ENCODE data around the gene LRRC7. TPM values are rescaled to one million over a fixed set of nuclear protein-coding genes. Genes with fewer than 3 reads are reported as not detected.
"Not testable (repeated sequence)": the region's sequence is repeated elsewhere in the genome, so short reads cannot be mapped to it uniquely, and the experiment has no call there.

The LRRC7 gene
- total RNA-seq, 1 experiment from 2014 or later, result not detected

DNA sequence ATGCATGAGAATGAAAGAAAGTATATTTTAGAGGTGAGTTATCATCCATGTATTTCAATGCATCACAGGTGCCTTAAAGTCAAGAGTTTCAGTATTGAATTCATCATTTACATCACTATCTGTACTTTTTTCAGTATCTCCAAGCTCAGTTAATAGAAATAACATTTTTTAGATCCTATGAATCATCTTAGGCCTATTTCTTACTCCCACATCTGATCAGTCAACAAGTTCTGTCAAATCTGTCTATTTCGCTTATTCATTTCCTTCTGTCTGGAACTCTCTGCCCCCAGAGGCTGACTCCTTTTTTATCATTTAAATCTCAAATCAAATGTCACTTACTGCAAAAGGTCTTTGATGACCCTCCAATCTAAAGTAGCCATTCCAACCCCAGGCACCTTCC is 295.2 kb downstream of the LRRC7 start:
- peak; percentile 3 for DNase-seq (ENCODE audit: low read depth)

- DNase-seq (ENCODE audit: low read depth), result no peak
Measured at GRCh38 chr1:69863704-69864103, 296.0 kb downstream of the LRRC7 start.

DNA sequence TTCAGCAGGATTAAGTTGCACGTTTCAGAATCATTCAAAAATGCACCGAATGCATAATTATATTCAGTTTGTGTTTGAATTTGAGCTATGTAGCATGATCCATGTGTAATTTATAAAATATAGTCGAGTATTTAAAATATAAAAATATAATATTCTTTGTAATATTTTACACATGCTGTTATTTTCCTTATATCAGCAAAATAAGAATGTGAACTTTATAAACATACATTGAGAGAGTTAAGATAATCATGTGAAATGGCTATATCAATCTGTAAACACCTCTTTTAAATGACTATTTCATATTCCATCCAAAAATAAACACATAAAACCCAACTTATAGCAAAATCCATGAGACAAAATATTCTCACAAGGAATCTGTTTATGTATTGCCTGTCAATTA is 303.7 kb downstream of the LRRC7 start:
- no peak for DNase-seq (ENCODE audit: low read depth)

DNA sequence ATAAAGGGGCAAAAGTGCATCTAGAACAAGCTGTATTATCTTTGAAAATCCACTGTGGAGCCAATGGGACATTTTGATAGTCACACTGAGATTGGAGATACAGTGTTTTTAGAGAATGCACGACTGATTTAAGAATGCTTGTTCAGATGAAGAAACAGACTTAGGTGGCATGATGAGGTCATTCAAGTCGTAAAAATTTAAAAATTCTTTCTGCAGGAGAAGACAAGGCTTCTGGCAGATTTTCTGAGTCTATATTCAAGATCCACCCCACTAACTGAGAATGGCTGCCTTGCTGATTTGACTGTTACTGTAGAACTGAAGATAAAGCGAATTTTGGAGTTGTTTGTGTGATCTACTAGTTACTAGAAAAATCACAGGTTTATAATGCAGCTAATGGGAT is 310.6 kb downstream of the LRRC7 start:
- DNase-seq (ENCODE audit: low read depth), result no peak

GRCh38 chr1:69888016-69888415 is 320.3 kb downstream of the LRRC7 start:
- not testable (repeated sequence) for DNase-seq (ENCODE audit: low read depth)

DNA sequence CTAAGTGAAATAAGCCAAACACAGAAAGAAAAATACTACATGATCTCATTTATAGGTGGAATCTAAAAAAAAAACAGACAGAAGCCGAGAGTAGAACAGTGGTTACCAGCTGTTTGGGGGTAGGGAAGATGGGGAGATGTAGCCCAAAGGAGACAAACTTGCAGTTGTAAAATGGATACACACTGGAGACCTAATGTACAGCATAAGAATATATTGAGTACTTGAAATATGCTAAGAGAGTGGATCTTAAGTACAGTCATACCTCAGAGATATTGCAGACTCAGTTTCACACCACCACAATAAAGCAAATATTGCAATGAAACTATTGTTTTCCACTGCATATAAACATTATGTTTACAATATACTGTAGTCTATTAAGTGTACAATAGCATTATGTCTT is 320.9 kb downstream of the LRRC7 start:
- DNase-seq (ENCODE audit: low read depth), result no peak

DNA sequence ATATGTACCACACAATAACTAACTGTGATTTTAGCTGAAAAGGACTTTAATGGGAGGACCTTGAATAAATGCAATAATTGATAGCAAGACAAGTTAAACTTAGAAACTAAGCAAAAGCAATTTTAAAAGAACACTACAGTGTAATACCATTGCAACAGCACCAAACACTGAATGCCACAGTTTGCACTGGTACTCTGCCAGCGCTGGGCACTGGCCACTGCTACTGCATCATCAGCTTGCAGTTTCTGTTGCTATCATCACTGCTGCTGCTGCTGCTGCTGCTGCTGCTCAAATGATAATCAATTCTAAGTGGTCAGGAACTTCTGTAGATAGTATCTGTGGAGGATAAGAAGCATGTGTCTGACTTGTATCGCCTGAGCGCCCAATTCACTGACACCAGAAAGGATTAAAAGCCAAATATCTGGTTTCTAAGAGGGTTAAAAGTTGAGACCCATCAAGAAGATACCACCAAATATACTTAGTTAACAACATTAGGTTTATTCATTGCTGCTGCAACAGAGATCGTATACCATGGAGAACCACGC is 330.8 kb downstream of the LRRC7 start:
- DNase-seq (ENCODE audit: low read depth), result no peak

DNA sequence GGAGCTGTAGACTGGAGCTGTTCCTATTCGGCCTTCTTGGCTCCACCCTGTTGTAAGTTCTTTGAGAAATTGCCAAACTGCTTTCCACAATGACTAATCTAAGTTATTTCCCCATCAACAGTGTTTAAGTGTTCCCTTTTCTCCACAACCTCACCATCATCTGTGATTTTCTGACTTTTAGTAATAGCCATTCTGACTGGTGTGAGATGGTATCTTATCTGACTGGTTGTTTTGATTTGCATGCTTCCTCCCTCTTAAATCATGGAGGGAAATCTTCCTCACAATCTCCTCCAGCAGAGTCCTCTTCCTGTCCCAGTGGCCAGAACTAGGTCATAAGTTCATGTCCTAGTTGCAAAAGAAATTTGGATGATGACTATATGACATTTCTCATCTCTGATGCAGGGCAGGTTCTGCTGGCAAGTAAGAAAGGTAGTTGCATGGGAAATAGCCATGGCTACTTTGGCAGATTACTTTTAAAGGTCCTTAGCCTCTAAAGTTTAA is 343.6 kb downstream of the LRRC7 start:
- peak; percentile 70 for DNase-seq (ENCODE audit: low read depth)

GRCh38 chr1:69913977-69914376 is 346.3 kb downstream of the LRRC7 start:
- DNase-seq (ENCODE audit: low read depth), result no peak

DNA sequence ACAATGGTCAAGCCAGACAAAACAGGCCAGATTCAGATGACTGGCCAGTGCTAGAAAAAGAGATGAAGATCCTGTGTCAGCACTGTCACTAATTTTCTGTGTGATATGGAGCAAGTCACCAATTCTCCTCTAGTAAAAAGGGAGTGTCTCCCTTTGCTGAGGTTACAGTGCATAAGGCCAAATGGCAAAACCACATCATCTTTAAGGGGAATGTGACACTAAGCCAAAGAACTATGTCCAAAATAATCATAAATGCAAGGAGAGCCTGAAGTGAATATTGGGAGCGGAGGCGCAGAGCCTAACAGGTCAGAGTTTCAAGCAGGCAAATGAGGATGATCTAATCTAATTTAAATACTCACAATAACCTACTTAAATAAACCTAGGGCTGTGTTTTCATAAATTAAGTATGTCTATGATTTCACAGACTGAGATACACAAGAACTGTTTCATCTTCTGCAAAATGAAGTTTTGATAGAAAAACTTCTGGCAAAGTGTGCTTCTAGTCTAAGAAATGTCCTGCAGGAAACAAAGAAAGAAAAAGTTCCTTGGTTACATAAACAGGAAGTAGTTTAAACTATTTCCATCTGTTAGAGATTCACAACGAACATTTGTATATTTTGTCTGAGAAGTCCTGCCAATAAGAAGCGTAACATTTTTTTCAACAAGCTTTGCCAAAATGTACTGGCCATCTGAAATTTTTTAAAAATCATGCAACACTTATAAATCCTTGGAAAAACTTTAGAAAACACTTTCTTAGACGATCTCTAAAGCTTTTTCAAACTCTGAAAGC is 347.4 kb downstream of the LRRC7 start:
- no peak for DNase-seq (ENCODE audit: low read depth)

- DNase-seq (ENCODE audit: low read depth), result no peak
Measured at GRCh38 chr1:69919129-69919921, 351.6 kb downstream of the LRRC7 start.

- no peak for DNase-seq (ENCODE audit: low read depth)
Measured at GRCh38 chr1:69919922-69920273, 352.2 kb downstream of the LRRC7 start.

GRCh38 chr1:69920426-69920825 is 352.7 kb downstream of the LRRC7 start:
- no peak for DNase-seq (ENCODE audit: low read depth)

GRCh38 chr1:69921486-69921885 is 353.8 kb downstream of the LRRC7 start:
- no peak for DNase-seq (ENCODE audit: low read depth)

- DNase-seq (ENCODE audit: low read depth), result not testable (repeated sequence)
Measured at GRCh38 chr1:69928234-69928633, 360.5 kb downstream of the LRRC7 start.

DNA sequence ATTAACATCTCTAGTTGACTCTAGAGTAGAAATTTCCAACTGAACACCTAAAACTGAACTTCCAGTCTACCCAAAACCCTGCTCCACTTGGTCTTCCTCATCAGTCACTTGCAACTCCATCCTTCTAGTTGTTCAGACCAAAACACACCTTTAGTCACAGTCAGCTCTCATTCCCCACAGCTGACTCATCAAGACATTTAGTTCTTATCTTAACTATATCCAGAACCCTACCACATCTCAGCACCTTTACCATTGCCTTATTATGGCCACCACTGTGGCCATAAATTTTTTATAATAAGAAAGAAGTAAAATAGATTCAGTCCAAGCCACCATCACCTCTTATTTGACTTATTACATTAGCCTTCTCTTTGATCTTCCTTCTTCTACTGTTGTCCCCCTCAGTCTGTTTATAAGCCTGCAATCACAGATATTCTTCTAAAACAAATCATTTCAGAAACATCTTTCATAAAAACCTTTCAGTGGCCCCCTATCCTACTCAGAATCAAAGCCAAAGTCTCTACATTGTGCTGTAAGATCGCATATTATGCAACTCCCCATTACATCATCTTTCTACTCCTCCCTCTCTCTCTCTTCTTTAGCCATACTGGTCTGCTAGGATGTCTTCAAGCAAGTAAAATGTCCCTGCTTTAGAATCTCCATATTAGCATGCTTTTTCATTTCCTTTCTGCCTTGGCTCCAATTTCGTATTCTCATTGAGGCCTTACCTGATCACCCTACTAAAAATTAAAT is 361.8 kb downstream of the LRRC7 start:
- DNase-seq (ENCODE audit: low read depth), result peak; percentile 39

GRCh38 chr1:69930396-69930795 is 362.7 kb downstream of the LRRC7 start:
- DNase-seq (ENCODE audit: low read depth), result no peak

DNA sequence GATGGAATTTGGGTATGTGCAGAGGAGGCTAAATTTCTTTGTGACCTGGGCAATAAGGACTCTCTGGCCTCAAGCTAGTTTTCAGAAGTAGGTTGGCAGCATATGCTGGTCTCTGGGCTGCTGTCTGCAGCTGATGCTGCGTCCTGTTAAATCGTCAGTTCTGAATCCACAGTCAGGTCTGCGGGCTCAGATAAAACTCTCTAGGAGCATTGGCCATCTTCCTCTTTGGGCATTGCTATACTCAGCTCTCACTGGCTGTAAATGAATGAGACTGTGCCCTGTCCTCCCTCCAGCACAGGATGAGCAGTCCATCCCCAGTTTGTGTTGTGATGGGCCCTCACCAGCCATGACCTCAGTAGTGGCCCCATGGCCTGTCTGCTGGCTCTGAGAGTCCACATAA is 365.0 kb downstream of the LRRC7 start:
- no peak for DNase-seq (ENCODE audit: low read depth)

DNA sequence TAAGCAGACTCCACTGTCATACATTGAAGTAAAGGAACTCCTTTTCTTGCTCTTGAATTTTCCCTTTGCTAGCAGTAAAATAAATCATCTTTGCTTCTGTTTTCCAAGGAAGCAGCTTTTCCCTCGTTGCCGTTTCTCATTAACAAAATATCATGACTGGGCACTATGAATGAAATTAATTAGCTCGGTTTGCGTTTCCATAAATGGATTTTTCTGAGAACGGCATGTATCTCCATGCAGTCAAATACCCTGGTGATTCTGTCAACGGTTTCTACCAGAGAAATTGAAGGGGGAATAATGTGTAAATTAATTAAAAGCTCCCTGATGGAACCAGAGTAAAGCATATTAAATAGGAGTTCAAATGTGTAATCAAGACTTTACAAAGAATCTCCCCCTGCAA is 372.5 kb downstream of the LRRC7 start:
- no peak for DNase-seq (ENCODE audit: low read depth)

DNA sequence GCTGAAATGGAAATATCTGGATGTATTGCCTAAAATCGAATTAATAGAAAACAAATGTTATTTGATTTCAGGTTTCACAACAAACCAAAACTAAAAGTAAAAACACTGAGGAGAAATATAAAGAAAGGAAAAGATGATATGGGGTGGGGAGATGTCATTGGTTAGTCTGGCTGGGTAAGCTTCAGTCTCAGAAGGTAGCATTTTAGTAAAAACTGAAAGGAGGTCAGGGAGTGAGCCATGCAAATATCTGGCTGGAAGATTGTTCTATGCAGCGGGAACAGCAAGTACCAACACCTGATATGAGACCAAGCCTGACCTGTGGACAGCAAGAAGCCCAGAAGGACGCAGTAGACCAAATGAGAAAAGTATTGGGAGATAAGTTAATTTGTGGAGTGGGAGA is 373.1 kb downstream of the LRRC7 start:
- peak; percentile 15 for DNase-seq (ENCODE audit: low read depth)

DNA sequence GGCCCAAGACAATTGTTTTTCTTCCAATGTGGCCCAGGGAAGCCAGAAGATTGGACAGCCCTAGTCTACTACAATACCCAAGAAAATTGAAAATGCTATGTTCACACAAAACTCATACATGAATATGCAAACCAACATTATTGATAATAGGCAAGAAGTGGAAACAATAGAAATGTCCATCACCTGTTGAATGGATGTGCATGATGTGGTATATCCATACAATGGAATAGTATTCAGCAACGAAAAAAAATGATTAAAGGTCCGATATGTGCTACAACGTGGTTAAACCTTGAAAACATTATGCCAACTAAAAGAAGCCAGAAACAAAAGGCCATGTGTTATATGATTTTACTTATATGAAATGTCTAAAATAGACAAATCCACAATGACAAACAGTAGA is 375.3 kb downstream of the LRRC7 start:
- no peak for DNase-seq (ENCODE audit: low read depth)

- no peak for DNase-seq (ENCODE audit: low read depth)
Measured at GRCh38 chr1:69946935-69947334, 379.2 kb downstream of the LRRC7 start.
